Activated naive CD4-positive, alpha-beta T cell (primary cell): ENCODE results near the gene MYLK.

Source experiments
- DNase-seq, 4 experiments: peaks; one replicate each; lab custom pipeline; 2025; lab: John Stamatoyannopoulos, UW

The MYLK gene

GRCh38 chr3:123642182-123642956, 241.8 kb downstream of the MYLK start:
- peak in 3 of 4 experiments; percentile 4 to 10 (median 8) for DNase-seq

- no peak for DNase-seq
Observed at GRCh38 chr3:123641505-123641904, 242.6 kb downstream of the MYLK start.

GRCh38 chr3:123640740-123641462, 243.2 kb downstream of the MYLK start:
- DNase-seq, result no peak

DNA sequence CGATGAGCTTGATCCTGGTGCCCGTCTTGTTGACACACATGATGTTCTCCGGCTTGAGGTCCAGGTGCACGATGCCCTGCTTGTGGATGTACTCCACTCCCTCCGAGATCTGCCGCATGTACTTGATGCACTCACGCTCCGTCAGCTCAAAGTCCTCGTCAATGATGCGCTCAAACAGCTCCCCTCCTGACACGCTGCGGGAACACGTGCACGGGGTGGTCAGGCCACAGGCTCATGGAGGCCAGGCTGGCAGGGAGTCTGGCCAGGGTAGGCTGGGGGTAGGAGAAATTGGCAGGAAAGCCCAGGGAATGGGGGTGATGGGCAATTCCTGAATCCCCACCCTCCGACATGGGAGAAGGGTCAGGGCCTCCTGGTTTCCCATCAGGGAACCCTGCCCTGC, 243.8 kb downstream of the MYLK start:
- DNase-seq, result no peak

GRCh38 chr3:123638936-123639689, 245.0 kb downstream of the MYLK start:
- DNase-seq, result no peak

DNA sequence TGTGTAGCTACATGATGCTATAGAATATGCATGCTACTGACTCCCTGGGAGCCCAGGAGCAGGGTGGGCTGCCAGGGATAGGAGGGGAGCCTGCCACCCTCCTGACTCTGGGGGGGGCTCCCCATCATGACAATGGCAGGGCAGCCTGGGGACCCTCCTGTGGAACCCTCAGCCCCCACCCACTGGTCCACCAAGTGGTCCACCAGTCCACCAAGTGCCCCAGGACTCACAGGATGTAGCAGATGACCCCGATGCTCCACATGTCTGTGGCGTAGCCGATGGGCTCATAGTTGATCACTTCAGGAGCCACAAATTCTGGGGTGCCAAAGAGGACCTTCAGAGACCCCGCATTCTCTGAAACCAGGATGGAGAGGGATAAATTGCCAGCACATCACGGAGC, 246.3 kb downstream of the MYLK start:
- no peak for DNase-seq

GRCh38 chr3:123637131-123637530, 247.0 kb downstream of the MYLK start:
- DNase-seq, result no peak

- no peak for DNase-seq
Observed at GRCh38 chr3:123636431-123636841, 247.7 kb downstream of the MYLK start.

DNA sequence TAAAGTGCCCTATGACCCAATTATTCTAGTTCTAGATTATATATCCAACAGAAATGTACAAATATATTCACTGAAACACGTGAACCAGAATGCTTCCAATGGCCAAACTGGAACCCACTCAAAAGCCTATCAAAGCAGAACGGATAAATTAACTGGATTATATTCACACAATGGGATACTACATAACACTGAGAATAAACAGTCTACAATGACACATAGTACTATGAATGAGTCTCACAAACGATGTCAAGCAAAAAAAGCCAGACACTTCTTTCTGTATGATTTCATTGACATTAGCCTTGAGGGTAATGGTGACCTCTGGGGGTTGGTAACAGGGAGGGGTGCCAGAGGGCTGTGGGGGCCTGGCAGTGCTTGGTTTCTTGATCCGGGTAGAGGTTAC, 248.4 kb downstream of the MYLK start:
- DNase-seq, result no peak

GRCh38 chr3:123635217-123635616, 248.9 kb downstream of the MYLK start:
- DNase-seq, result no peak

GRCh38 chr3:123634149-123635051, 249.7 kb downstream of the MYLK start:
- DNase-seq, result no peak

- no peak for DNase-seq
Observed at GRCh38 chr3:123633530-123633929, 250.6 kb downstream of the MYLK start.

- DNase-seq, result no peak
Observed at GRCh38 chr3:123632161-123632655, 251.9 kb downstream of the MYLK start.

- DNase-seq, result no peak
Observed at GRCh38 chr3:123629747-123630047, 254.4 kb downstream of the MYLK start.

GRCh38 chr3:123628996-123629746, 255.0 kb downstream of the MYLK start:
- no peak for DNase-seq

DNA sequence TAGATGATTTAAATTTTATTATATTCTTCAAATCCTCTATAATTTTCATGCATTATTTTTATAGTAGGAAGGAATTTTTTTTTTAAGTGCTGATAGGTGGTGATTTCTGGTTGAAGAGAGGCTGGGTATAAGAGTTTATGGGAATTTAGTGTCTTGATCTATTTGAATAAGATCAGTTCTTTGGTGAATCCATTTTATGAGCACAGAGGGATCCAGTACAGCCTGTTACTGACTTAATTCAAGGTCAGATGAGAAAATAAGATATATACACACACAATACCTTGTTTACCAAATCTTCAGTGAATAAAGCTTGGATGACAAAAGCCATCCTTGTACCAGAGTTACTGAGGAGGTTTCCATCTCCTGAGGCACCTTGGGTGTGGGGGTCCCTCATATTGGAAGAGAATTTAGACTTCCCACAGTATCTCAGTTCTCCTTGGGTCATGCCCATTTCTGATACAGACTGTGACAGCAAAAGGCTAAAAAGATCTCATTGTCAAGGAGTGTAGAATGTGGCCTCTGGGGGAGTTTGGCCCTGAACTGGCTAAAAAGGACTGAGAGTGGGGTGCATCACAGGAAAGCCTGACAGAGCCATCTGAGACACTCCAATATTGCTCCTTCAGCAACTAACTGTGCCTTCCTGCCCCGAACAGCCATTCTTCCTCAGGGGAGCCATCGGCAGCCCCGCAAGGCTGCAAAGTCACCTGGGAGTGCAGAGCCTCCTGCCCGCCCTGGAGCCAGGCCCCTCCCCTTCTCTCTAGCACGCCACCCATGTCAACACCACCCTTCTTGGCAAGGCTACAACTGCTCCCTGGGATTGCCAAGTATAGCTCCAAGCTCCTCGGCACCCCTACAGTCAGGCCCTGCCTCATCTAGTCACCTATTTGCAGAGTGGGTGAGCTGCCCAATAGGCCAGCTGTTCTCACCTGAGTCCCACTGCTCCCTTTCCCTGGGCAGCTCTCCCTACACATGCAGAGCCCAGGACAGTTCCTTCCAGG, 256.2 kb downstream of the MYLK start:
- no peak for DNase-seq

GRCh38 chr3:123626881-123627280, 257.3 kb downstream of the MYLK start:
- DNase-seq, result no peak

- no peak for DNase-seq
Observed at GRCh38 chr3:123624302-123624701, 259.8 kb downstream of the MYLK start.

DNA sequence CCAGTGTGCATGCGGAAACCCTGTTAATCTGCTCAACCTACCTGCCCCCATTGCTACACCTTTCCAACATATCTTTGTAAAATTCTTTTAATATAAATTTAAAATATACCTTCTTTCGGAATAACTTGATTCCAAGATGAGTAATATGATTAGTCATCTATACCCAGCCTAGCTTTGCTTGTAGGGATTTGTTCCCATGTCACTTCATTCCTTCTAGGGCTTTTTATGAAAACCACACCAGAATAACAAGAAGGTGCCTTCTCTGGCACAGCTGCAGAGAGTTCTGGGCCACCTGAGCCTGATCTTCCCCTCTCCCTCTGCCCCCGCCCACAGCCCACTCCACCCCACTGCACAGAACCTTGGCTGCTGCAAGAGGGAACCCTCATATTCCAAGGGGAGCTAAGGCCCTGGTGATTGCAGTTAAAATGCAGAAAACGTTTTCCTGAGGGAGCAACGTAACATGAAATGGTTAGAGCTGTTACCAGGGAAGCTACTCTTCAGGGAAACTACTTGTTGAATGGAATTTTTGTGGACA, 260.7 kb downstream of the MYLK start:
- DNase-seq, result no peak
